A673 (cell line): Measurements from ENCODE around the gene GMDS. TPM values are rescaled to one million over a fixed set of nuclear protein-coding genes. Genes with fewer than 3 reads are reported as not detected.

Source experiments
- BruUV-seq: library from RNA; stranded (reverse); fragments of 400-500 nt; replicated peaks from 2 replicates; lab custom pipeline; 2021; lab: Mats Ljungman, UMichigan
- CTCF ChIA-PET: fragments of 300-600 bp; sonication (Branson Sonifier 250); formaldehyde crosslinking; loops from one replicate; lab custom pipeline; 2022; ENCODE audit warnings: antibody characterized with exemption; lab: Charles Lee
- POLR2A ChIA-PET: fragments of 300-600 bp; sonication (Branson Sonifier 250); formaldehyde crosslinking; loops from one replicate; lab custom pipeline; 2022; ENCODE audit warnings: antibody characterized with exemption; ENCODE audit not compliant: low non-redundant PET; lab: Charles Lee
- DNase-seq: peaks from one replicate; pipeline ENCODE4 v3.0.0-alpha.2; 2015; ENCODE audit warnings: low spot score
- H3K27ac ChIP-seq: fragments of 200-600 bp; sonication (generic); 2 replicates; pipeline ENCODE4 v1.5.1; 2016; ENCODE audit warnings: mixed run types, low read depth, mild to moderate bottlenecking, mixed read lengths, antibody characterized with exemption, low read length; ENCODE audit not compliant: poor library complexity, severe bottlenecking
- H3K27me3 ChIP-seq: fragments of 200-600 bp; sonication (generic); replicated peaks from 2 replicates; pipeline ENCODE4 v1.6.1; 2017; ENCODE audit warnings: mixed run types, low read depth, mild to moderate bottlenecking, mixed read lengths, antibody characterized with exemption, low read length; ENCODE audit not compliant: insufficient read depth, poor library complexity
- H3K36me3 ChIP-seq: fragments of 200-600 bp; sonication (generic); 2 replicates; pipeline ENCODE4 v1.6.1; 2016; ENCODE audit warnings: mixed run types, mild to moderate bottlenecking, mixed read lengths, antibody characterized with exemption, low read length; ENCODE audit not compliant: insufficient read depth, poor library complexity, severe bottlenecking
- H3K4me1 ChIP-seq: fragments of 200-600 bp; sonication (generic); 2 replicates; pipeline ENCODE4 v1.6.1; 2017; ENCODE audit warnings: mixed run types, mild to moderate bottlenecking, mixed read lengths, antibody characterized with exemption, low read length; ENCODE audit not compliant: insufficient read depth, poor library complexity, severe bottlenecking
- H3K4me3 ChIP-seq: fragments of 200-600 bp; sonication (generic); 2 replicates; pipeline ENCODE4 v1.5.1; 2016; ENCODE audit warnings: low read depth, mixed run types, mild to moderate bottlenecking, mixed read lengths, low read length; ENCODE audit not compliant: poor library complexity, severe bottlenecking
- H3K9me3 ChIP-seq: fragments of 200-600 bp; sonication (generic); 2 replicates; pipeline ENCODE4 v1.6.1; 2016; ENCODE audit warnings: mixed run types, low read depth, mild to moderate bottlenecking, mixed read lengths, antibody characterized with exemption, low read length; ENCODE audit not compliant: poor library complexity, severe bottlenecking
- EZH2 ChIP-seq: fragments of 200-600 bp; sonication (generic); IDR thresholded peaks from 2 replicates; pipeline ENCODE4 v1.6.1; 2017; ENCODE audit warnings: borderline replicate concordance, low read depth, mild to moderate bottlenecking, mixed read lengths, antibody characterized with exemption, low read length; ENCODE audit not compliant: poor library complexity, severe bottlenecking
- intact Hi-C: fragments of 100-400 bp; cut with micrococcal nuclease; formaldehyde crosslinking; loops from one replicate; pipeline ENCODE4 v1.10.0; 2022; ENCODE audit not compliant: unreplicated experiment
- total RNA-seq: library from RNA; stranded (reverse); gene quantifications from 2 replicates; pipeline ENCODE4 v1.2.3, GENCODE V29; 2021
- TF ChIP-seq, protein P1 (sequence below): fragments of 300-800, 200-600 bp; sonication (generic); conservative IDR thresholded peaks from 2 replicates; pipeline ENCODE4 v1.5.1; 2017; ENCODE audit warnings: low read depth, mild to moderate bottlenecking, antibody characterized with exemption, low read length, moderate library complexity, mixed read lengths

The GMDS gene
- total RNA-seq, 1 experiment from 2014 or later = 15.2 TPM

GRCh38 chr6:1801401-1801800 lies 444.0 kb downstream of the GMDS start:
- Histone ChIP-seq H3K36me3 (no peaks in the 10 kb centered on the region), H3K4me3 (no peak overlapping the region), H3K9me3 (no peaks in the 10 kb centered on the region), H3K27me3 (no peaks in the 10 kb centered on the region), H3K27ac (no peak overlapping the region), H3K4me1 (peaks cover 5% of the 10 kb centered on the region)
- BruUV-seq = no TSS peak
- ChIA-PET CTCF (no interaction called here), POLR2A (no interaction called here)
- intact Hi-C loops = no loop called here
- no peak for TF ChIP-seq EZH2
- TF ChIP-seq, protein P1, sequence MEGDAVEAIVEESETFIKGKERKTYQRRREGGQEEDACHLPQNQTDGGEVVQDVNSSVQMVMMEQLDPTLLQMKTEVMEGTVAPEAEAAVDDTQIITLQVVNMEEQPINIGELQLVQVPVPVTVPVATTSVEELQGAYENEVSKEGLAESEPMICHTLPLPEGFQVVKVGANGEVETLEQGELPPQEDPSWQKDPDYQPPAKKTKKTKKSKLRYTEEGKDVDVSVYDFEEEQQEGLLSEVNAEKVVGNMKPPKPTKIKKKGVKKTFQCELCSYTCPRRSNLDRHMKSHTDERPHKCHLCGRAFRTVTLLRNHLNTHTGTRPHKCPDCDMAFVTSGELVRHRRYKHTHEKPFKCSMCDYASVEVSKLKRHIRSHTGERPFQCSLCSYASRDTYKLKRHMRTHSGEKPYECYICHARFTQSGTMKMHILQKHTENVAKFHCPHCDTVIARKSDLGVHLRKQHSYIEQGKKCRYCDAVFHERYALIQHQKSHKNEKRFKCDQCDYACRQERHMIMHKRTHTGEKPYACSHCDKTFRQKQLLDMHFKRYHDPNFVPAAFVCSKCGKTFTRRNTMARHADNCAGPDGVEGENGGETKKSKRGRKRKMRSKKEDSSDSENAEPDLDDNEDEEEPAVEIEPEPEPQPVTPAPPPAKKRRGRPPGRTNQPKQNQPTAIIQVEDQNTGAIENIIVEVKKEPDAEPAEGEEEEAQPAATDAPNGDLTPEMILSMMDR = no peak
- DNase-seq = no peak

GRCh38 chr6:1800845-1801244 lies 444.6 kb downstream of the GMDS start:
- intact Hi-C loops = no loop called here
- Histone ChIP-seq H3K36me3 (no peaks in the 10 kb centered on the region), H3K4me3 (no peak overlapping the region), H3K9me3 (no peaks in the 10 kb centered on the region), H3K27ac (no peak overlapping the region), H3K27me3 (no peaks in the 10 kb centered on the region), H3K4me1 (peaks cover 5% of the 10 kb centered on the region)
- ChIA-PET CTCF (no interaction called here), POLR2A (interaction anchor here (0.6 kb wide), 1 partner anchor 115 kb away, joined by 3 read pairs; no protein-coding TSS in a partner anchor)
- TF ChIP-seq, protein P1 = no peak
- DNase-seq = no peak
- no TSS peak for BruUV-seq

DNA sequence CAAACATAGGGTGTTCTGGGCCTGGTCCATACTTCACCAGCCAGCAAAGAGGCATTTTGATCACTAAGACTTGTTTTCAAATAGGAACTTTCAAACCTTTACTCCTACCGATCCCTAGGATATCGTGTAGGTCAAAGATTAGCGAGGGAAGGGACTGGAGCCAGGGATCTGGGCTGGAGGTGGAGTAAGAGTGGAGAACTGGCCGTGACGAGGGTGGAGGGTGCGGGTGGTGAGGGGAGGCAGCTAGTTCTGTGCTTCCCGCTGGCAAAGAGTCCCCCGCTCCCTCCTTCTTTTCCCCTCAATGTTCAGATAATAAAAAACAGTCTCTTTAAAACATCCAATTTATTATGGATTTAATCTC lies 446.5 kb downstream of the GMDS start:
- ChIA-PET POLR2A (no interaction called here), CTCF (no interaction called here)
- Histone ChIP-seq H3K4me1 (peaks cover 5% of the 10 kb centered on the region), H3K9me3 (no peaks in the 10 kb centered on the region), H3K4me3 (no peak overlapping the region), H3K27me3 (no peaks in the 10 kb centered on the region), H3K27ac (no peak overlapping the region), H3K36me3 (no peaks in the 10 kb centered on the region)
- DNase-seq = no peak
- no TSS peak for BruUV-seq
- TF ChIP-seq, protein P1 = no peak
- no peak for TF ChIP-seq EZH2
- intact Hi-C loops = no loop called here
